ENCODE data around the gene SRSF3. TPM values are rescaled to one million over a fixed set of nuclear protein-coding genes. Genes with fewer than 3 reads are reported as not detected.

Gene SRSF3
- total RNA-seq, 4 donors from 2014 or later, result 108 to 195 (median 156) TPM

DNA sequence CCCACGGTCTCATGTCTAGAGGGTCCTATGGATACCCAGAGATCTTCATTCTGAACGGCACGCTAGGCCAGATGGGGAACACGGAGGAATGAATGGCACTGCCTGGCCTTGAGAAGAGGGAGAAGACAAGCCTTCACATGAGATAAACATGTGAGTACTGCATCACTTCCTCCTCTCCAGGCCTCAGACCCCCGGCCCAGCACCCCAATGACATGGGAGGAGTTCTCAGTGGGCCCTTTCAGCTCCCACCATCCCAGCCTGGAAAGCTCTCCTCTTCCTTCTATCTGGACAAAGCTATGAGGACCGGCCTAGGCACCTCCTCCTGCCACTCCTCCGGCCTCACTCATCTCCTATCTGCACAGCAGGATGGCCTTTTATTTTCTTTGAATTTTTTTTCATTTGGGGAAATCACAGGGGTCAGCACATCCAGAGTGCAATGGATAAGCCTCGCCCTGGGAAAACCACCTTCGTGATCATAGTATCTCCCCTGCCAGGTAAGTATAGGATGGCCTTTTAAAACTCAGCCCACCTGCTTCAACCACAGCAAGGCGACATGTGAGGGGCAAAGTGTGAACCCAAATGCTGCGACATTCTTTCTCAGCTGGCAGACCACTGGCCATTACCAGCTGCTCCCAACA lies 45.1 kb downstream of the SRSF3 start:
- Histone ChIP-seq H3K27me3 (no peaks in the 10 kb centered on the region), H3K4me1 (peaks cover 0 to 14% (median 8%) of the 10 kb centered on the region in 3 donors), H3K36me3 (no peaks in the 10 kb centered on the region), H3K4me3 (no peak overlapping the region), H3K27ac (no peak overlapping the region), H3K9me3 (no peaks in the 10 kb centered on the region)
- no peak for TF ChIP-seq POLR2A (IDR thresholded peaks at IDR 0.05)
- TF ChIP-seq, protein P1, sequence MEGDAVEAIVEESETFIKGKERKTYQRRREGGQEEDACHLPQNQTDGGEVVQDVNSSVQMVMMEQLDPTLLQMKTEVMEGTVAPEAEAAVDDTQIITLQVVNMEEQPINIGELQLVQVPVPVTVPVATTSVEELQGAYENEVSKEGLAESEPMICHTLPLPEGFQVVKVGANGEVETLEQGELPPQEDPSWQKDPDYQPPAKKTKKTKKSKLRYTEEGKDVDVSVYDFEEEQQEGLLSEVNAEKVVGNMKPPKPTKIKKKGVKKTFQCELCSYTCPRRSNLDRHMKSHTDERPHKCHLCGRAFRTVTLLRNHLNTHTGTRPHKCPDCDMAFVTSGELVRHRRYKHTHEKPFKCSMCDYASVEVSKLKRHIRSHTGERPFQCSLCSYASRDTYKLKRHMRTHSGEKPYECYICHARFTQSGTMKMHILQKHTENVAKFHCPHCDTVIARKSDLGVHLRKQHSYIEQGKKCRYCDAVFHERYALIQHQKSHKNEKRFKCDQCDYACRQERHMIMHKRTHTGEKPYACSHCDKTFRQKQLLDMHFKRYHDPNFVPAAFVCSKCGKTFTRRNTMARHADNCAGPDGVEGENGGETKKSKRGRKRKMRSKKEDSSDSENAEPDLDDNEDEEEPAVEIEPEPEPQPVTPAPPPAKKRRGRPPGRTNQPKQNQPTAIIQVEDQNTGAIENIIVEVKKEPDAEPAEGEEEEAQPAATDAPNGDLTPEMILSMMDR (IDR thresholded peaks at IDR 0.05), result no peak
- TF ChIP-seq EP300 (IDR thresholded peaks at IDR 0.05), result no peak
- TF ChIP-seq POLR2AphosphoS5 (IDR thresholded peaks at IDR 0.05), result no peak
- no peak for ATAC-seq
- 89 to 91% methylated on average over 5 to 7 of the region's 11 CpGs for WGBS, 2 donors (ENCODE audit: low coverage in 1 of 2)

DNA sequence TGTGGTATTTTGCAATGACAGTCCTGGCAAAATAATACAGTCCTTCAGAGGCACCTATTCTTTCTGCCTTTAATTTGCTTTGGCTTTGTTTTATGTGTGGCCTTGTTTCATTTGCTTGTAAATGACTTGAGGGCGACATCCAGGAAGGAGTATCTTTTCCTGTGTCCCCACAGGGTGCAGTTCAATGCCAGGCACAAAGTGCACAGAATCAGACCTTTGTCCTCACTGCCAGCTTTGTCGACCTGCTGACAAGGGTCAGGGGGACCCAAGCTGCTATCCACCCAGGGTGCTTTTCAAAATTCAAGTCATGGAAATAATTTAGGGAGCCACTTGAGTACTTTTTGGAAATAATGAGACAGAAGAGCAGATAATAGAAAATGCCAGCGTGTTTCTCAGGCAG lies 47.4 kb downstream of the SRSF3 start:
- 83 to 88% methylated on average over 1 to 2 of the region's 3 CpGs for WGBS, 2 donors (ENCODE audit: low coverage in 1 of 2)
- no peaks in the 10 kb centered on the region for H3K36me3 ChIP-seq
- ATAC-seq, result no peak

DNA sequence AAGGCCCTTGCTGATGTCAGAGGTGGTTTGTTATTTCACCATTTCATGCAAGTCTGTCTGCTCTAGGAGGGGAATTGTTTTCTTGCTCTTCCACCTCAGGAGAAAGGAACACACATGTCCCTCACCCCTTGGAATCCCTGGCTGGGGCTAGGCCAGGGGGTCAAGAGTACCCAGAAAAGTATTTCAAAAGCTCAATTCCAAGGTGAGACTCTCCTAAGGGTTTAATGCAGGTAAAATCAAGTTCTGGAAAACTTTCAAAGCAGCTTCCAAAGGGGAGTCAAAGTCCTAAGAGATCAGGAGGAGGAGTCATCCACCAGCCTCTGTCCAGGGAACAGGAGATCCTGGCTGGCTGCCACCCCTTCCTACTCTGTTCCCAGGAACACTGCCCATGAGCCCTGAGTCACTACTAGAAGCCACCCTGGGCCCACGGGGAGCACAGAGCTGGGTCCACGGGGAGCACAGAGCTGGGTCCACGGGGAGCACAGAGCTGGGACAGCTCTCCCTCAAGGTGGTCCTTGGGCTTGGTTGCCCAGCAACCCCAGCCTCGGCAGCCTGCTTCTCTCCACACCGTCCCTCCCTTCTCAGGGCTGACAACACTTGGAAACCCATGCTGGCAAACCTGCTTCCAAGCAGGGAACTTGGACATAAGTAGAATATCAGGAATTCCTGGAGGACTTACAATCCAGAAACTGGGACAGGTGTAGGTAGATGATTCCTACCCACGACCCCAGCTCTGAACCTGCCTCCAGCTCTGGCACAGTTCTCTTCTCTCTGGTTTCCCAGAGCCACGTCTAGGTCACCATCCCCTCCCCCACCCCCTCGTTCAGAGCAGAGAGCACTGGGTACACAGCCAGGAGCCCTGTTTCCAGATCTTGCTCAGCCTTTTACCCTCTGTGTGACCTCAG lies 49.0 kb downstream of the SRSF3 start:
- 26% methylated on average over 3 of the region's 8 CpGs; no CpG with 5 or more reads in 1 of the 2 donors for WGBS, 2 donors (ENCODE audit: low coverage in 1 of 2)
- Histone ChIP-seq H3K4me1 (peaks cover 0 to 14% (median 8%) of the 10 kb centered on the region in 3 donors), H3K4me3 (no peak overlapping the region), H3K9me3 (no peaks in the 10 kb centered on the region), H3K27me3 (no peaks in the 10 kb centered on the region), H3K36me3 (no peaks in the 10 kb centered on the region), H3K27ac (peak overlapping the region in 3 of 4 donors; percentile 39 to 51 (median 51))
- no peak for TF ChIP-seq EP300 (IDR thresholded peaks at IDR 0.05)
- peak; percentile 27 for TF ChIP-seq POLR2AphosphoS5 (IDR thresholded peaks at IDR 0.05)
- peak; percentile 93 for ATAC-seq

More for the DNA sequence above, 47.4 kb downstream of the SRSF3 start:
- TF ChIP-seq EP300 (IDR thresholded peaks at IDR 0.05), result no peak
- TF ChIP-seq POLR2A (IDR thresholded peaks at IDR 0.05), result no peak
- TF ChIP-seq POLR2AphosphoS5 (IDR thresholded peaks at IDR 0.05), result no peak
- TF ChIP-seq, protein P1 (IDR thresholded peaks at IDR 0.05), result no peak
- Histone ChIP-seq H3K4me3 (no peak overlapping the region), H3K27ac (no peak overlapping the region), H3K4me1 (peaks cover 0 to 14% (median 8%) of the 10 kb centered on the region in 3 donors), H3K27me3 (no peaks in the 10 kb centered on the region), H3K9me3 (no peaks in the 10 kb centered on the region)

DNA sequence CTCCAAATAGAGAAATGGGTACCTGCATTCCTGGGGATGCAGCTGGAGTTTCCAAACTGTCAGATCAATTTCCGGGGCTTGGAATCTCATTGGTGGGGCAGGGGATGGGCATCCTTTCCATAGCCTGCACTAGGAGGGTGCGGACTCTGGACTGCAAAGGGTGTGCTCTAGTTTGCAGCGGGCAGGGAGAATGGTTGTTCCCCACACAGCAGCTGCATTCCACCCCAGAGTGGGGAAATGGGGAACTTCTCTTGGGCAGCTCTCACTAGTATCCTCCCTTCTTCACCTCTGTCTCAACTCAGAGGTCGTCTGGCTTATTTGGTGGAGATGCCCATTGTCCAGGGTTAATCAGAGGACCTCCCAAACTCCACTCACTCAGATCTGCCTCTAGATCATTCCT lies 49.8 kb downstream of the SRSF3 start:
- TF ChIP-seq, protein P1 (IDR thresholded peaks at IDR 0.05), result no peak
- no peak for TF ChIP-seq EP300 (IDR thresholded peaks at IDR 0.05)
- no peak for TF ChIP-seq POLR2A (IDR thresholded peaks at IDR 0.05)
- TF ChIP-seq POLR2AphosphoS5 (IDR thresholded peaks at IDR 0.05), result no peak
- ATAC-seq, result no peak
- no peak overlapping the region for H3K27ac ChIP-seq
- no peaks in the 10 kb centered on the region for H3K27me3 ChIP-seq
- H3K9me3 ChIP-seq, result no peaks in the 10 kb centered on the region
- no peak overlapping the region for H3K4me3 ChIP-seq
- H3K36me3 ChIP-seq, result no peaks in the 10 kb centered on the region
- WGBS, 2 donors (ENCODE audit: low coverage in 1 of 2), result 87 to 89% methylated on average over 2 to 4 of the region's 4 CpGs
- H3K4me1 ChIP-seq, result peaks cover 0 to 14% (median 8%) of the 10 kb centered on the region in 3 donors

DNA sequence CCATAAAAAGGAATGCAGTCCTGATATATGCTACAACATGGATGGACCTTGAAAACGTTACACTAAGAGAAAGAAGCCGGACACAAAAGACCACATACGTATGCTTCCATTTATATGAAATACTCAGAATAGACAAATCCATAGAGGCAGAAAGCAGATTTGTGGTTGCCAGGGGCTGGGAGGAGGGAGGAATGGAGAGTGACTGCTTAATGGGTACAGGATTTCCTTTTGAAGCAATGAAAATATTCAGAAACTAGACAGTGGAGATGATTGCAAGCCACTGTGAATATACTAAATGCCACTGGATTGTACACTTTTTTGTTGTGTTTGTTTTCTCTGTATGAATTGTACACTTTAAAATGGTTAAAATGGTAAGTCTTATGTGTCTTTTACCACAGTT lies 54.9 kb downstream of the SRSF3 start:
- Histone ChIP-seq H3K4me1 (peaks cover 0 to under 1% (median 0%) of the 10 kb centered on the region in 3 donors), H3K36me3 (no peaks in the 10 kb centered on the region), H3K27me3 (no peaks in the 10 kb centered on the region), H3K27ac (no peak overlapping the region), H3K4me3 (no peak overlapping the region), H3K9me3 (no peaks in the 10 kb centered on the region)
- no peak for ATAC-seq
- no peak for TF ChIP-seq POLR2A (IDR thresholded peaks at IDR 0.05)
- TF ChIP-seq POLR2AphosphoS5 (IDR thresholded peaks at IDR 0.05), result no peak
- TF ChIP-seq, protein P1 (IDR thresholded peaks at IDR 0.05), result no peak
- TF ChIP-seq EP300 (IDR thresholded peaks at IDR 0.05), result no peak
- 80 to 82% methylated on average over 3 of the region's 3 CpGs for WGBS, 2 donors (ENCODE audit: low coverage in 1 of 2)

Data from gastroesophageal sphincter (tissue), 4 donors.